Measurements from ENCODE around the gene LGALS4.
"Not testable (repeated sequence)": the region's sequence is repeated elsewhere in the genome, so short reads cannot be mapped to it uniquely, and the experiment has no call there.

The LGALS4 gene

DNA sequence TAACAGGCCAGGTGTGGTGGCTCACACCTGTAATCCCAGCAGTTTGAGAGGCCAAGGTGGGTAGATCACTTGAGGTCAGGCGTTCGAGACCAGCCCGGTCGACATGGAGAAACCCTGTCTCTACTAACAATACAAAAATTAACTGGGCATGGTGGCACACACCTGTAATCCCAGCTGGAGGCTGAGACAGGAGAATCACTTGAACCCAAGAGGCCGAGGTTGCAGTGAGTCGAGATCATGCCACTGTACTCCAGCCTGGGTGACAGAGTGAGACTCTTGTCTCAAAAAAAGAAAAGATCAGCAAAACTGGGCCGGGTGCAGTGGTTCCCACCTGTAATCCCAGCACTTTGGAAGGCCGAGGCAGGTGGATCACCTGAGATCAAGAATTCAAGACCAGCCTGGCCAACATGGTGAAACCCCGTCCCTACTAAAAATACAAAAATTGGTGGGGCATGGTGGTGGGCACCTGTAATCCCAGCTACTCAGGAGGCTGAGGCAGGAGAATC lies 50.8 kb downstream of the LGALS4 start:
- not testable (repeated sequence) for H3K36me3 ChIP-seq (ENCODE audit: control insufficient read depth, insufficient read depth, low read length); H3K27me3 ChIP-seq (ENCODE audit: control insufficient read depth, insufficient read depth, low read length); H3K4me1 ChIP-seq (ENCODE audit: control insufficient read depth, insufficient read depth, low read length); H3K4me3 ChIP-seq (ENCODE audit: low read depth, low read length); H3K27ac ChIP-seq (ENCODE audit: low read depth, low read length); H3K9me3 ChIP-seq (ENCODE audit: control insufficient read depth, insufficient read depth, low read depth, low read length); H3K9ac ChIP-seq (ENCODE audit: low read length)

DNA sequence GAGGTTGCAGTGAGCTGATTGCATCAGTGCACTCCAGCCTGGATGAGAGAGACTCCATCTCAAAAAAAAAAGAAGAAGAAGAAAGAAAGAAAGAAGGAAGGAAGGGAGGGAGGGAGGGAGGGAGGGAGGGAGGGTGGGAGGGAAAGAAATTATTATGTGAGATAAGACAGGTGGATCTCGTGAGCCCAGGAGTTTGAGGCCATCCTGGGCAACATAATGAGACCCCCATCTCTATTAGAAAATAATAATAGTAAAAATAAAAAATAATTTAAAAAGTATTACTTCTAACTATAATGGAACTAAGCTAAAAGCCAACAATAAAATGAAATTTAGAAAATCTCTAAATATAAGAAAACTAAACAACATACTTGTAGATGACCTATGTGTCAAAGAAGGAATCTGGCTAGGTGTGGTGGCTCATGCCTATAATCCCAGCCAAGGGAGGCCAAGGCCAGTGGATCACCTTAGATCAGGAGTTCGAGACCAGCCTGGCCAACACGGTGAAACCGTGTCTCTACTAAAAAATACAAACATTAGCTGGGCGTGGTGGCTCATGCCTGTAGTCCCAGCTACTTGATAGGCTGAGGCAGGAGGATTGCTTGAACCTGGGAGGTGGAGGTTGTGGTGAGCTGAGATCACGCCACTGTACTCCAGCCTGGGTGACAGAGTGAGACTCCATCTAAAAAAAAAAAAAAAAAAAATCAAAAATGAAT lies 51.8 kb downstream of the LGALS4 start:
- H3K4me1 ChIP-seq (ENCODE audit: control insufficient read depth, insufficient read depth, low read length); H3K9ac ChIP-seq (ENCODE audit: low read length); H3K9me3 ChIP-seq (ENCODE audit: control insufficient read depth, insufficient read depth, low read depth, low read length); H3K27me3 ChIP-seq (ENCODE audit: control insufficient read depth, insufficient read depth, low read length); H3K27ac ChIP-seq (ENCODE audit: low read depth, low read length); H3K36me3 ChIP-seq (ENCODE audit: control insufficient read depth, insufficient read depth, low read length); H3K4me3 ChIP-seq (ENCODE audit: low read depth, low read length): not testable (repeated sequence)

DNA sequence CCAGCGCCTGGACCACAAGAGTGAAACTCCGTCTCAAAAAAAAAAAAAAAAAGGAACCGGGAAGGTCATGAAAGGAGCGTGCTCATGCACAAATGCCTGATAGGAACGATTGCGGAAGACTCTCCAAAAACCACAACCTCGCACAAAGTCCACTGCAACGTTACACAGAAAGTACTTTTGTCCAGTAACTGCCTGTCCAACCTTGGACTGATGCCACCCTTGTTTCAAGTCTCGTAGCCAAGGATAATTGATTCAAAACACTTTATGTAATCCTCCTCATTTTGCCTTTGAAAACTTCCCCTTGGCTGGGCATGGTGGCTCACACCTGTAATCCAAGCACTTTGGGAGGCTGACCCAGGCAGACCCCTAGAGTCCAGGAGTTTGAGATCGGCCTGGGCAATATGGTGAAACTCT lies 53.1 kb downstream of the LGALS4 start:
- Histone ChIP-seq H3K27me3 (ENCODE audit: control insufficient read depth, insufficient read depth, low read length) (no peaks in the 10 kb centered on the region), H3K27ac (ENCODE audit: low read depth, low read length) (no peak overlapping the region), H3K4me1 (ENCODE audit: control insufficient read depth, insufficient read depth, low read length) (no peaks in the 10 kb centered on the region; the same call in 1 of the 2 replicates), H3K9me3 (ENCODE audit: control insufficient read depth, insufficient read depth, low read depth, low read length) (no peaks in the 10 kb centered on the region), H3K9ac (ENCODE audit: low read length) (no peak overlapping the region), H3K36me3 (ENCODE audit: control insufficient read depth, insufficient read depth, low read length) (no peaks in the 10 kb centered on the region), H3K4me3 (ENCODE audit: low read depth, low read length) (no peak overlapping the region)

DNA sequence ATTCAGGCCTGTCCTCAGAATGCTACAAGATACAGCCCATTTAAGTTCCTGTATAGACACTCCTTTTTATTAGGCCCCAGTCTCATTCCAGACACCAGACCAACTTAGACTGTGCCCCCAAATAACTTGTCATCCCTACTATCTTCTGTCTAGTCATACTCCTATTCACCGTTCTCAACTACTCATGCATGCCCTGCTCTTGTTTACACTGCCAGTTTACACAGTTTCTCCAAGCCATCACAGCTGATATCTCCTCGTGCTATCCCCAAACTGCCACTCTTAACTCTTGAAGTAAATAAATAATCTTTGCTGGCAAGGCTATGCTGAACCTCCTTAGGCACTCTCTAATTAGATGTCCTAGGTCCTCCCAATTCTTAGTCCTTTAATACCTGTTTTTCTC lies 58.5 kb downstream of the LGALS4 start:
- H3K4me3 ChIP-seq (ENCODE audit: low read depth, low read length); H3K4me1 ChIP-seq (ENCODE audit: control insufficient read depth, insufficient read depth, low read length); H3K27ac ChIP-seq (ENCODE audit: low read depth, low read length); H3K9ac ChIP-seq (ENCODE audit: low read length); H3K36me3 ChIP-seq (ENCODE audit: control insufficient read depth, insufficient read depth, low read length); H3K27me3 ChIP-seq (ENCODE audit: control insufficient read depth, insufficient read depth, low read length); H3K9me3 ChIP-seq (ENCODE audit: control insufficient read depth, insufficient read depth, low read depth, low read length): not testable (repeated sequence)

DNA sequence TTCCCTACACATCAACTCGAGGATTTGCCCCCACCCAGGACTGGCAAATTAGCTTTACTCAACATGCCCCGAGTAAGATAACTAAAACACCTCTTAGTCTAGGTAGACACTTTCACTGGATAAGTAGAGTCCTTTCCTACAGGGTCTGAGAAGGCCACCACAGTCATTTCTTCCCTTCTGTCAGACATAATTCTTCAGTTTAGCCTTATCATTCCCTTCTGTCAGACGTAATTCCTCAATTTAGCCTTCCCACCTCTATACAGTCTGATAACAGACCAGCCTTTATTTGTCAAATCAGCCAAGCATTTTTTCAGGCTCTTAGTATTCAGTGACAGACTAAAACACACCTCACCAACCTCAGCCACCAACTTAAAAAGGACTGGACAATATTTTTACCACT lies 59.0 kb downstream of the LGALS4 start:
- not testable (repeated sequence) for H3K27me3 ChIP-seq (ENCODE audit: control insufficient read depth, insufficient read depth, low read length); H3K36me3 ChIP-seq (ENCODE audit: control insufficient read depth, insufficient read depth, low read length); H3K9me3 ChIP-seq (ENCODE audit: control insufficient read depth, insufficient read depth, low read depth, low read length); H3K4me1 ChIP-seq (ENCODE audit: control insufficient read depth, insufficient read depth, low read length); H3K4me3 ChIP-seq (ENCODE audit: low read depth, low read length); H3K9ac ChIP-seq (ENCODE audit: low read length); H3K27ac ChIP-seq (ENCODE audit: low read depth, low read length)

Data from HUES6 (cell line).